Measurements from ENCODE around the gene TUBGCP2.
"Not testable (repeated sequence)": the region's sequence is repeated elsewhere in the genome, so short reads cannot be mapped to it uniquely, and the experiment has no call there.

TUBGCP2 gene

GRCh38 chr10:133247681-133248333 lies 60.9 kb downstream of the TUBGCP2 start:
- DNase-seq (ENCODE audit: low read depth, low spot score): no peak

GRCh38 chr10:133246236-133246626 lies 62.4 kb downstream of the TUBGCP2 start:
- no peak for DNase-seq (ENCODE audit: low read depth, low spot score)

GRCh38 chr10:133245439-133246235 lies 63.0 kb downstream of the TUBGCP2 start:
- no peak for DNase-seq (ENCODE audit: low read depth, low spot score)

- no peak for DNase-seq (ENCODE audit: low read depth, low spot score)
Measured at GRCh38 chr10:133243593-133243992, 65.1 kb downstream of the TUBGCP2 start.

GRCh38 chr10:133242611-133243356 lies 65.9 kb downstream of the TUBGCP2 start:
- DNase-seq (ENCODE audit: low read depth, low spot score): no peak

DNA sequence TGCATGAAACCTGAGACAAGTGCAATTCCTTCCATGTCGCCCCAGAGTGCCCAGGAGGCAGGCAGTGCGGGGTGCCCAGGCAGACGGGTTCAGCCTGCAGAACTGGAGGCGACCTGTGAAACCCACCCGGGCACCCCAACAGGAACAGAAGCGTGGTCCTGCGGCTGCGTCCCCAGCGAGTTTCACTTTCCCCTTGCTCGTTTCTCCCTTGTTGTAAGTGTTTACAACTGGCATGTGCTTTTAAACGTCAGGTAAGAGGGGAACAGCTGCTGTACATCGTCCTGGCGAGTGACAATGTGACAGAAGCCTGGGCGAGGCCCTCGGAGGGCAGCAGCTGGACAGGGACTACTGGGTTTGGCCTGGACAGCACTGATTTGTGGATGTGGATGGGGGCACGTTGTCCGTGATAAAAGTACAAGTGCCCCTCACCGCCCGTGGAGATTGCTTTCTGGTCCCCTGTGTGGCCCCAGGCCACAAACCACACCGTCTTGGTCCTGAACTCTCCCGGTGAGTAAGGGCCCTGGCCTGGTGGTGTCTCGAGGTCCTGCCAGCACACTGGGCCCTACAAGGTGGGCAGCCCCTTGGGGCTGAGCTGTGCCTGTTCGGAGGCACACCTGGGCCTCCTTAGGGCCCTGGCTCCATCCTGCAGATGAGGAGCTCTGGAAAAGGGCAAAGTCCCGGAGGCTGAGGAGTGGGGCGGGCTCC lies 67.0 kb downstream of the TUBGCP2 start:
- no peak for DNase-seq (ENCODE audit: low read depth, low spot score)

DNA sequence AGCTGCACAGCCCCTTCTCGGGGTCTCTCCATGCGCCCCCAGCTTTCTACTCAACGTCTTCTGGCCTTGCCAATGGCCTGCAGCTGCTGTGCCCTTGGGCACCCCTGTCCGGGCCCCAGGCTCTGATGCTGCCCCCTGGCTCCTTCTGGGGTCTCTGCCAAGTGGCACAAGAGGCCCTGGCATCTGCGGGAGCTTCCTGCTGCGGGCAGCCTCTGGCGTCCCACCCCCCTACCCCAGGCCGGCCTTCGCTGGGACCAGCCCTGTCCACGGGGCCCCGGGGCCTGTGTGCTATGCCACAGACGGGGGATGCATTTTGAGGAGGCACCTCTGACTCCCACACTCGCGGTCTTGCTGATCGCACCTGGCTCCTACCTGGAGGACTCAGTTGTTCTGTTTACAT lies 68.7 kb downstream of the TUBGCP2 start:
- DNase-seq (ENCODE audit: low read depth, low spot score): no peak

- DNase-seq (ENCODE audit: low read depth, low spot score): no peak
Measured at GRCh38 chr10:133238466-133238804, 70.2 kb downstream of the TUBGCP2 start.

- DNase-seq (ENCODE audit: low read depth, low spot score): no peak
Measured at GRCh38 chr10:133237588-133238465, 70.8 kb downstream of the TUBGCP2 start, which contains the start of gene VENTX. TSS of gene VENTX (plus strand) at chr10:133237855. CDS start at chr10:133237915, 60 bp downstream.

DNA sequence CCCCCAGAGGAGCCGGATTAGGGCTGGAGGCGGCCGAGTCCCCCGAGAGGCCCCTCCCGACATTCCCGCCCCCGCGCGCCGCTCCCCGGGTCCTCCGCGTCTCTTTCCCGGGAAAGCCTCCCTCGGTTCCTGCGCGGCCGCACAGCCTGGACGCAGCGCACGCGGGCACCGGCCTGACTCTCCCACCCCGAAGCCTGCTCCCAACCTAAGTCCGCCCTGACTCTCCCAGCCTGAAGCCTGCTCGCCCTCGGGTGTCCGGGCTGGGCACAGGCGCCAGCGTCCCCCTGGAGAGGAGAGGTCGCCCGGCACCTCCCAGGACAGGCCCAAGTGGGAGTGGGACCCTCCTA lies 71.5 kb downstream of the TUBGCP2 start:
- DNase-seq (ENCODE audit: low read depth, low spot score): no peak

GRCh38 chr10:133236401-133237240 lies 72.1 kb downstream of the TUBGCP2 start:
- DNase-seq (ENCODE audit: low read depth, low spot score): no peak

DNA sequence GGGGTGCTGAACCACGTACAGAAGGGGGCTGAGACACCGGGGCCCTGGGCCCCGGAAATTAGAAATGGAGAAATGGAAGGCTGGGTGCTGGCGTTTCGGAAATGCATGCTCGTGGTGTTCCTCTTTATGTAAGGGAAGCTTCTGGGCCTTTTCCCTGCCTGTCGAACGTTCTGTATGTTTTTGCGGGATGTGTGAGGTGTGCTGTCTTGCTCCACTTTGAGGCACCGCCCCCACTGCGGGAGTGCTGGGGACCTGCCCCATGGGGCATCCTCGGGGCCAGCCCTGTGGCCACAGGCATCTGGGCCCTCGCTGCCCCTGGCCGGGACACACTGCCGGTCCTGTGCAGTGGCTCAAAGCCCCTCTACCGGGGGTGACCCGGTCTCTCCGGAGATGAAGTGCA lies 72.7 kb downstream of the TUBGCP2 start:
- DNase-seq (ENCODE audit: low read depth, low spot score): no peak

- DNase-seq (ENCODE audit: low read depth, low spot score): no peak
Measured at GRCh38 chr10:133235265-133235855, 73.3 kb downstream of the TUBGCP2 start.

DNA sequence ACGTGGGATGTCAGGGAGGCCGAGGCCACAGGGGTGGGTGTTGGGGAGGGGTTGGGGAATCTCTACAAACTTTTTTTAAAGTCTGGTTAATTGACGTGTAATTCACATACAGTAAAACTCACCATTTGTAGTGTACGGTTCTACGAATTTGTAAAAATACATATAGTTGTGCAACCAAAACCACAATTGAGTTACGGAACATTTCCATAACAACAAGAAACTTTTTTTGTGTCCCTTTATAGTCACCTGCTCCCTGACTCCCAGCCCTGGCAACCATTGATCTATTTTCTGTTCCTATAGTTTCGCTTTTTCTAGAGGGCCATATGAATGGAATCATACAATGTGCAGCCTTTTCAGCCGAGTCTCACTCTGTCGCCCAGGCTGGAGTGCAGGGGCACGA lies 73.9 kb downstream of the TUBGCP2 start:
- not testable (repeated sequence) for DNase-seq (ENCODE audit: low read depth, low spot score)

GRCh38 chr10:133231946-133232574 lies 76.6 kb downstream of the TUBGCP2 start:
- no peak for DNase-seq (ENCODE audit: low read depth, low spot score)

- no peak for DNase-seq (ENCODE audit: low read depth, low spot score)
Measured at GRCh38 chr10:133231244-133231945, 77.3 kb downstream of the TUBGCP2 start.

- DNase-seq (ENCODE audit: low read depth, low spot score): peak; percentile 30
Measured at GRCh38 chr10:133230387-133231195, 78.1 kb downstream of the TUBGCP2 start.

DNA sequence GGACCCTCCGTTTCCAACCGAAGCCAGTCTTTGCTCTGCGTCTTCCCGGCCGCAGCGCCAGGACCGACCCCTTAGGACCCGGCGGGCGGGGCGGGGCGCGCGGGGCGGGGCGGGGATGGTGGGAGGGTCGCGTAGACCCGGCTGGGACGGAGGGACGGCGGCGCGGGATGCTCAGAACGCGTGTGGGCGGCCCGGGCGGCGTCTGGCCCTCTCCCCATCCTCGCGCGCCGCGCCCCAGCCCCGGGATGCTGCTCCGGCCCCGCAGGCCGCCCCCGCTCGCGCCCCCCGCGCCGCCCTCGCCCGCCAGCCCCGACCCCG lies 78.7 kb downstream of the TUBGCP2 start, which contains the start of gene UTF1:
UTF1 (plus strand) TSS at position 174 of the 318 bp plus-strand sequence; CDS start at position 246, 72 bp downstream.
- no peak for DNase-seq (ENCODE audit: low read depth, low spot score)

All from astrocyte of the hippocampus (primary cell).